Measurements from ENCODE around the gene MYBPH.

Gene MYBPH

GRCh38 chr1:203148579-203148978 lies 27.0 kb downstream of the MYBPH start:
- DNase-seq (ENCODE audit: low spot score) = no peak

DNA sequence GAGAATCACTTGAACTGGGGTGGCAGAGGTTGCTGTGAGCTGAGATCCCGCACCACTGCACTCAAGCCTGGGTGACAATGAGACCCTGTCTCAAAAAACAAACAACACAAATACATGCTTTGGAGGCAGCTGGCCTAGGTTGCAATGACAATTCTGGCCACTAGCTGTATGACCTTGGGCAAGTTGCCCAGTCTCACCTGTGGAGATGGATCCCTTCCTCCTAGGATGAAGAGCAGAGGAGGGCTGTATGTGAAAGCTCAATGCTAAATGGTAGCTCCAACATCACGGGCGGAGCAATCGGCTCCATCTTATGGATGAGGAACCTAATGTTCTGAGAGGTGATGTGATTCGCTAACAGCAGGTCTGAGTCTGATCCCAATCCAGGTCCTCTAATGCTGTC lies 27.5 kb downstream of the MYBPH start:
- DNase-seq (ENCODE audit: low spot score) = peak; percentile 65

GRCh38 chr1:203147376-203147775 lies 28.2 kb downstream of the MYBPH start:
- DNase-seq (ENCODE audit: low spot score) = no peak

GRCh38 chr1:203146537-203146936 lies 29.1 kb downstream of the MYBPH start:
- no peak for DNase-seq (ENCODE audit: low spot score)

DNA sequence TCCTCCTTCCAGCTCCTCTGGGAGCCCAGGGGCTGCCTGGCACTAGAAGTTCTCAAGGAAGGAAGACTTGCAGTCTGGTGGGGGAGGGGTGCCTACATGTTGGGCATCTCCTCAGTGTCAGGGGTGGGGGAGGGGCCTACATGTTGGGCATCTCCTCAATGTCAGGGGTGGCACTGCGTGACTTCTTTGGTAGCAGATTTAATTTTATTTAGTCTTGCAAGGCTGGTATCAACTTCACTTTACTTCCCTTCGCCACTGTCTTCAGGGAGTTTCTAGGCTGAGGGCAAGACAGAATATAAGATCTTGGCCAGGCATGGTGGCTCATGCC lies 29.6 kb downstream of the MYBPH start:
- no peak for DNase-seq (ENCODE audit: low spot score)

DNA sequence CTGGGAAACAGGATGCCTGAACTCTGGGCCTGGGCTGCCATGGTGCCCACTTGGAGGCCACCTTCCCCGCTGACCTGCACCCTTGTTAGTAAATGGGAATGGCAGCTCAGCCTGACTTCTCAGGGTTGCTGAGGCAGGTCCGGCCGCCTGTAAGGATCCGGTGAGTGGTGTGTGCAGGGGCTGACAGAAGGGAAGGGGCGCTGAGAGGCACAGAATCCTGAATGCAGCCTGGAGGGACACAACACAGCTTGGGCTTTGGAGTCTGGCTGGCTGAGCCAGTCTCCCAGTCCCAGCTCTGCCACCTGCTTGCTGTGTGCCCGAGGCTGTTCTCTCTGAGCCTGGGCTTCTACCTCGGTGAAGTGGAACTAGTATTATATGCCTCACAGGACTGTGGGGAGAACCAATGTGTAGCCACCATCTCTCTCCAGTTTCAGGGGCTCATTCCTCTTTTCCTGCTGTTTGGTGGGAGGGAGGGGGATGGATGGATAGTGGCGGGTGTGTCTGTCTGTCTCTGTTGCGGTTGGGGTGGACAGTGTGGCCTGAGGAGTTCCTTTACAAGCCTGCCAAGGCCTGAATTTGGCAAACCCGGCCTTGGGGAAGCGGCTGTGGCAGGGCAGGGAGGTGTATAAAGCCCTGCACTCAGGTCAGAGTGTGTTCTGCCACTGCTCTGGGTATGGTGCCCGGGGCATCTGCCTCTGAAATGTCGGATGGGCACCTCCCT lies 30.1 kb downstream of the MYBPH start:
- DNase-seq (ENCODE audit: low spot score) = no peak

DNA sequence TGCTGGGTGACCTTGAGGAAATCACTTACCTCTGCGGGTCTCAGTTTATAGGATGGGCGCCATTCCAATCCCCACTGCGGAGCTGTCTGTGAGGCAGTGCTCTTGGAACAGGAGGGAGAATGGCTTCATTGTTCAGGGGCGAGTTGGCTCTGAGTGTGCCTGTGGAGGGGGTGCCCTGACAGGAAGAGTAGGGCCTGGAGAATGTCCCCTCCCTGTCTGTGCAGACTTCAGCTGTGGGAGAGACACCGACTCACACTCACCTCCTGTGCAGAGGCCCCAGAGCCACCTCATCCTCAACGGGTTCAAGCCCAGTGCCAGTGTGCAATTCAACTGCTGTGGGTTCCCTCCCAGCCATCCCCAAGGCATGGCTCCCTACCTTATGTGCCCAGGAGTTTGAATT lies 31.0 kb downstream of the MYBPH start:
- no peak for DNase-seq (ENCODE audit: low spot score)

GRCh38 chr1:203143641-203144040 lies 32.0 kb downstream of the MYBPH start:
- DNase-seq (ENCODE audit: low spot score) = no peak

- DNase-seq (ENCODE audit: low spot score) = no peak
Observed at GRCh38 chr1:203142684-203143408, 32.8 kb downstream of the MYBPH start.

GRCh38 chr1:203142124-203142523 lies 33.5 kb downstream of the MYBPH start:
- DNase-seq (ENCODE audit: low spot score) = no peak

DNA sequence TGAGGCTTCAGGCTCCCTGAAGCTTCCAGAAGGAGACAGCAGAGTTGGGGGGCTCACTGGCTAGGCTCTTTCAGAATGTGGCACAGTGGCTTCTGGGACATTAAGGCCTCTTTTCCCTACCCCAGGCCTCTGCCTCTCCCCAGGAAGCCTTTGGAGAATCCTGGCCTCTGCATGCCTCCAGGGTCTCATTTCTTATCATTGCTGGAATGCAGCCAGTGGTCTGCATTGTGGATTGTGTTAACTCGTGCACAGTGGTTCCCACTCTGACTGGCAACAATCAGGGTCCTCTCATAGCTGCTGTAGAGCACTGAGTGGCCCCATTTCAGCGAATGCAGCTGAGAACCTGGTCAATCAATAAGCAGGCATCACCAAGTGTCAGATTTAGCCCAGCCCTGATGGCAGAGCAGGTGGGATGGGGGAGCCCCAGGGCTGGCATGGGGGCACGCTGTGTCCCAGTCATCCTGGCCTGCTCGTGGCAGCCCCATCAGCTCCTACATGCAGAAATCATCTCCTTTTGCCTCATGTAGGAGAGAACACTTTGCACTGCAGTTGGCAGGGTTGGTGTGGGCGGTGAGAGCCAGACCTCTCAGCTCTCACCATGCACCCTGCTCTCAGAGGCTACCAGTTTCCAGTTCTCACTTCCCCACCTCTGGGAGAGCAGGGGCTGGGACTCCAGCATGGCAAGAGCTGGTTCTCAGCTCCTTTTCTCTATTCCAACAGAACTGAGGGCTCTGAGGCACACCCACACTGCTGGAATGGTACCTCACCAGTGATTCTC lies 34.7 kb downstream of the MYBPH start:
- DNase-seq (ENCODE audit: low spot score) = no peak

DNA sequence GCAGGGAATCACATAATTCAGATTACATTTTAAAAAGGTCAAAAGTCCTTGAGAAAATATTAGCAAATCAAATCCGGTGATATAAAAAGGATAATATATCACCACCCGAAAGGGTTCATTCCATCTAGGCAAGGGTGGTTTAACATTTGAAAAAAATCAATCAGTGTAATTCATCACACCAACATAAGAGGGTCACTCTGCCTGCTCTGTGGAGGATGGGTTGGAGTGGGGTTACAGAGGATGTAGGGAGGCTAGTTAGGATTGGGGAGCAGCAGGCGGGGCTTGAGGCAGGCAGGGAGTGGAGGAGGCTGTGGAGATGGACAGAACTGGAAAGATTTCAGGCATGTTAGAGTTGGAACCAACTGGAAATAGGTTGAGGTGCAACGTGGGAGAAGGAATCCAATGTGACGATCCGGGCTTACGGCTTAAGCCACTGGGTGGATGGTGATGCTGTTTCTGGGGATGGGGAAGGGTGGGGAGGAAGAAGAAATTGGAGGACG lies 35.6 kb downstream of the MYBPH start:
- DNase-seq (ENCODE audit: low spot score) = no peak

- no peak for DNase-seq (ENCODE audit: low spot score)
Observed at GRCh38 chr1:203138066-203138465, 37.6 kb downstream of the MYBPH start.

- no peak for DNase-seq (ENCODE audit: low spot score)
Observed at GRCh38 chr1:203137324-203137723, 38.3 kb downstream of the MYBPH start.

GRCh38 chr1:203136409-203137042 lies 39.1 kb downstream of the MYBPH start:
- no peak for DNase-seq (ENCODE audit: low spot score)

- DNase-seq (ENCODE audit: low spot score) = no peak
Observed at GRCh38 chr1:203135636-203136305, 39.9 kb downstream of the MYBPH start.

DNA sequence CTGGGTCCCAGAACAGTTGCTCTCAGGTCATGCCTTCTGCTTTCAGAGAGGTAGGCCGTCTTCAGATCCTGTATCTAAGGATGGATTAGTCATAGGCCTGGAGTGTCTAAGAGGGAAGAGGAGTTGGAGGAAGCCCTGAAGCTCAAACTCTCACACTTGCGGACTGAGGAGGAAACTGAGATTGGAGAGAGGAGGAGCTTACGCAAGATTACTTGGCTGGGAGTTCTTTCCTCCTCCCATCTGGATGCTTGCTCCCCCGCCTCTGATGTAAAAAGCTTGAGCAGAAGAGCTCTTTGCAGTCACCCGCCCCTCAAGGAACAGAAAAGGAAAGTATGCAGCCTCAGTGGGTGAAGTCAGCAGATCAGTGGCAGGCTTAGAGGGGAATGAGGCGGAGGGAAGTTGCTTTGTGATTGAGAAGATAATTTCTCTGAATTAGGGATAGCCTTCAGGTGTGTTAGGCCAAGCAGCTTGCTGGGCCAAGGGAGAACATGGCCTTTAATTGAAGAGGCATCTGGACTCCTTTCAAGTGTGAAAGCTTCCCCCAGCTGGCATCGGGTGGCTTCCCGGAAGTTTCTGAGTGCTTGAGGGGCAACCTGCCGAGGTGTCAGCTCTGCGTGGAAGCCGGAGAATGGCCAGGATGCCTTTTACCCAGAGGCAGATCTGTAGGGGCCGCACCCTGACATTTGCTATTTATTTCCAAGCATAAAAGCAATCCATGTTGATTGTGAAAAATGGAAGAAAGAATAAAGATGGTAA lies 41.5 kb downstream of the MYBPH start:
- no peak for DNase-seq (ENCODE audit: low spot score)

- DNase-seq (ENCODE audit: low spot score) = no peak
Observed at GRCh38 chr1:203131548-203132200, 44.0 kb downstream of the MYBPH start.

DNA sequence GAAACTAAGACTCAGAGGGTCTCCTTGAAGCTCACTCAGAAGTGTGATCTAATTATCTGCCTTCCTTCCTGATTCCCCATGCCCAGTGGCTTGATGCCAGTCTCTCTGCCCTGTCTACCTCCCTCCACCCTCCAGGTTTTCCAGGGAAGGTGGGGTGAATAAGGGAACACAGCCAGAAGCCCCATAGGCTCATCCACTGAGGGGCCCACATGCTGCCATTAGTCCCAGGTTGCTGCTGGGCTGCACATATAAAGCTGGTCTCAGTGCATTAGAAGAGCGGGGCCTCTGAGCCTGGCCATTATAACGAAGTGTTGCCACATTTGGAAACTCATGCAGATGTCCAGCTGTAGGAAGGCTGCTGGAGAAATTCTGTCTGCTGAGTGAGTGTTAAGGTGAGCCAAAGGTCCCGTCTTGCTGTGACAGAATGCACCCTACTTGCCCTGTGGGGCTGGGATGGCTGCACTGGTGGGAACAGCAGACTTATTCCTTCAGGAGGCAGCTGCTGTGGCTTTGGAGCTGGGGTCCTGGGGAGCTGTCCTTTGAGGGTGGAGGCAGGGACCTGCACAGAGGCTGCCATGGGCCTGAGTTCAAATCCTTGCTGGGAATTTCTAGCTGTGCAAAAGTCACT lies 45.2 kb downstream of the MYBPH start:
- DNase-seq (ENCODE audit: low spot score) = no peak

Measured in iPS-NIHi11 (cell line).